Measurements from ENCODE around the gene METTL2B.

DNA sequence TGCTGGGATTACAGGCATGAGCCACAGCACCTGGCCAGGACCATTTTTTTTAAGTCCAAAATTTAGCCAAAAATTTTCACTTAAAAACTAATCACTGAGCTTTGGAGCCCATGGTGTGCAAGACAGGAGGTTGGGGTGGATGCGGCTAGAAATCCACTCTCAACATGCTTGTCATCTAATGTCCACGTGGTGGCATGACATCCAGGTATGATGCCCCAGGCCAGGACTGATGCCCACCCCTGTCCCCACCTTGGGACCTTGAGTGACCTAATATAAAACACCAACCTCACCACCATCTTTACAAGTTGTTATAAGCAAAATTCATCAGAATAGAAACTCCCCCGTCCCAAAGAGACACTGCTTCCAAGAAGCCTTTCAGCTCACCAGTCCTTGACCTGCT, 46.3 kb upstream of the METTL2B start:
- TF ChIP-seq, protein P1, sequence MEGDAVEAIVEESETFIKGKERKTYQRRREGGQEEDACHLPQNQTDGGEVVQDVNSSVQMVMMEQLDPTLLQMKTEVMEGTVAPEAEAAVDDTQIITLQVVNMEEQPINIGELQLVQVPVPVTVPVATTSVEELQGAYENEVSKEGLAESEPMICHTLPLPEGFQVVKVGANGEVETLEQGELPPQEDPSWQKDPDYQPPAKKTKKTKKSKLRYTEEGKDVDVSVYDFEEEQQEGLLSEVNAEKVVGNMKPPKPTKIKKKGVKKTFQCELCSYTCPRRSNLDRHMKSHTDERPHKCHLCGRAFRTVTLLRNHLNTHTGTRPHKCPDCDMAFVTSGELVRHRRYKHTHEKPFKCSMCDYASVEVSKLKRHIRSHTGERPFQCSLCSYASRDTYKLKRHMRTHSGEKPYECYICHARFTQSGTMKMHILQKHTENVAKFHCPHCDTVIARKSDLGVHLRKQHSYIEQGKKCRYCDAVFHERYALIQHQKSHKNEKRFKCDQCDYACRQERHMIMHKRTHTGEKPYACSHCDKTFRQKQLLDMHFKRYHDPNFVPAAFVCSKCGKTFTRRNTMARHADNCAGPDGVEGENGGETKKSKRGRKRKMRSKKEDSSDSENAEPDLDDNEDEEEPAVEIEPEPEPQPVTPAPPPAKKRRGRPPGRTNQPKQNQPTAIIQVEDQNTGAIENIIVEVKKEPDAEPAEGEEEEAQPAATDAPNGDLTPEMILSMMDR (conservative IDR thresholded peaks at IDR 0.05; ENCODE audit: low read length), result peak; percentile 33
- no peak for TF ChIP-seq EZH2phosphoT487 (IDR thresholded peaks at IDR 0.05; ENCODE audit: borderline replicate concordance)
